ENCODE results near the gene ABL2. TPM values are rescaled to one million over a fixed set of nuclear protein-coding genes. Genes with fewer than 3 reads are reported as not detected.

Gene ABL2
- total and polyA plus RNA-seq, 9 of the 15 experiments (the other 6 are each of a cell fraction or from before 2014, with no cell fraction given) = 1.4 to 15.0 (median 8.6) TPM

GRCh38 chr1:179082333-179082998 is 147.0 kb downstream of the ABL2 start (continued):
- TF ChIP-seq ZNF609 (CRISPR knock-in tag; IDR thresholded peaks at IDR 0.05; ENCODE audit: borderline replicate concordance) (0 out of 2 replicates have a peak, but pooled peaks have one; percentile 9), ZBTB7A (IDR thresholded peaks at IDR 0.05; ENCODE audit: borderline replicate concordance, control insufficient read depth, low read depth, low read length) (0 out of 2 replicates have a peak, but pooled peaks have one; percentile 17), ZNF140 (CRISPR knock-in tag; IDR thresholded peaks at IDR 0.05) (no peak), RBM17 (IDR thresholded peaks at IDR 0.05; ENCODE audit: borderline replicate concordance, low read depth, low read length) (no peak), COPS2 (conservative IDR thresholded peaks at IDR 0.05) (no peak), ETS2 (tag; IDR thresholded peaks at IDR 0.05; ENCODE audit: borderline replicate concordance, poor library complexity, severe bottlenecking) (no peak), JUND (IDR thresholded peaks at IDR 0.05; ENCODE audit: borderline replicate concordance, low read depth, low read length) (no peak), JUND (tag; IDR thresholded peaks at IDR 0.05; ENCODE audit: borderline replicate concordance, low read depth, low read length) (no peak), KHSRP (IDR thresholded peaks at IDR 0.05) (no peak), ZNF174 (CRISPR knock-in tag; IDR thresholded peaks at IDR 0.05) (no peak), HDAC1 (IDR thresholded peaks at IDR 0.05) (no peak; a peak in 1 of 4 replicates), HNRNPK (IDR thresholded peaks at IDR 0.05; ENCODE audit: low read depth, low read length, poor library complexity, severe bottlenecking) (peak; percentile 71), PHB (CRISPR knock-in tag; IDR thresholded peaks at IDR 0.05) (0 out of 2 replicates have a peak, but pooled peaks have one; percentile 13), TAF1 (IDR thresholded peaks at IDR 0.05; ENCODE audit: control insufficient read depth, extremely low read depth, insufficient read depth, low read length, severe bottlenecking) (no peak), ZBTB17 (CRISPR knock-in tag; IDR thresholded peaks at IDR 0.05) (no peak), PML (IDR thresholded peaks at IDR 0.05; ENCODE audit: low read length) (no peak)
- TF ChIP-seq, protein P1, sequence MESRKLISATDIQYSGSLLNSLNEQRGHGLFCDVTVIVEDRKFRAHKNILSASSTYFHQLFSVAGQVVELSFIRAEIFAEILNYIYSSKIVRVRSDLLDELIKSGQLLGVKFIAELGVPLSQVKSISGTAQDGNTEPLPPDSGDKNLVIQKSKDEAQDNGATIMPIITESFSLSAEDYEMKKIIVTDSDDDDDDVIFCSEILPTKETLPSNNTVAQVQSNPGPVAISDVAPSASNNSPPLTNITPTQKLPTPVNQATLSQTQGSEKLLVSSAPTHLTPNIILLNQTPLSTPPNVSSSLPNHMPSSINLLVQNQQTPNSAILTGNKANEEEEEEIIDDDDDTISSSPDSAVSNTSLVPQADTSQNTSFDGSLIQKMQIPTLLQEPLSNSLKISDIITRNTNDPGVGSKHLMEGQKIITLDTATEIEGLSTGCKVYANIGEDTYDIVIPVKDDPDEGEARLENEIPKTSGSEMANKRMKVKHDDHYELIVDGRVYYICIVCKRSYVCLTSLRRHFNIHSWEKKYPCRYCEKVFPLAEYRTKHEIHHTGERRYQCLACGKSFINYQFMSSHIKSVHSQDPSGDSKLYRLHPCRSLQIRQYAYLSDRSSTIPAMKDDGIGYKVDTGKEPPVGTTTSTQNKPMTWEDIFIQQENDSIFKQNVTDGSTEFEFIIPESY (CRISPR knock-in tag; IDR thresholded peaks at IDR 0.05) = no peak
- TF ChIP-seq, protein P2, sequence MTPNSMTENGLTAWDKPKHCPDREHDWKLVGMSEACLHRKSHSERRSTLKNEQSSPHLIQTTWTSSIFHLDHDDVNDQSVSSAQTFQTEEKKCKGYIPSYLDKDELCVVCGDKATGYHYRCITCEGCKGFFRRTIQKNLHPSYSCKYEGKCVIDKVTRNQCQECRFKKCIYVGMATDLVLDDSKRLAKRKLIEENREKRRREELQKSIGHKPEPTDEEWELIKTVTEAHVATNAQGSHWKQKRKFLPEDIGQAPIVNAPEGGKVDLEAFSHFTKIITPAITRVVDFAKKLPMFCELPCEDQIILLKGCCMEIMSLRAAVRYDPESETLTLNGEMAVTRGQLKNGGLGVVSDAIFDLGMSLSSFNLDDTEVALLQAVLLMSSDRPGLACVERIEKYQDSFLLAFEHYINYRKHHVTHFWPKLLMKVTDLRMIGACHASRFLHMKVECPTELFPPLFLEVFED (CRISPR knock-in tag; conservative IDR thresholded peaks at IDR 0.05) = no peak
